Colonic mucosa (tissue), 4 donors: Measurements from ENCODE around the gene UBN1. TPM values are rescaled to one million over a fixed set of nuclear protein-coding genes. Genes with fewer than 3 reads are reported as not detected.
"Not testable (repeated sequence)": the region's sequence is repeated elsewhere in the genome, so short reads cannot be mapped to it uniquely, and the experiment has no call there.

Experiments
- DNase-seq: peaks from one replicate; pipeline ENCODE4 v3.0.0-alpha.2; 2020
- H3K27ac ChIP-seq: fragments of 200-600 bp; one replicate; pipeline ENCODE4 v1.8.0; 2021
- H3K27me3 ChIP-seq: fragments of 200-600 bp; one replicate; pipeline ENCODE4 v1.8.0; 2021
- H3K36me3 ChIP-seq: fragments of 200-600 bp; one replicate; pipeline ENCODE4 v1.8.0; 2021
- H3K4me1 ChIP-seq: fragments of 200-600 bp; one replicate; pipeline ENCODE4 v1.8.0; 2021; ENCODE audit warnings: mild to moderate bottlenecking
- H3K4me3 ChIP-seq: fragments of 200-600 bp; one replicate; pipeline ENCODE4 v1.8.0; 2021
- H3K9ac ChIP-seq, 2 donors: one replicate each; pipeline ENCODE4 v1.7.0; 2013; ENCODE audit warnings: control low read depth in 2 of 2, low read depth in 2 of 2, low read length in 2 of 2
- H3K9me3 ChIP-seq: fragments of 200-600 bp; one replicate; pipeline ENCODE4 v1.8.0; 2021
- intact Hi-C: fragments of 100-400 bp; cut with DNase I; formaldehyde crosslinking; loops from one replicate; pipeline ENCODE4 v1.14.1; 2022
- total RNA-seq, 2 donors: library from RNA; stranded (reverse); fragmentation: NEBNext Ultra II Directional in 1 of 2; extraction: Animal tissue kit (Norgen Biotek cat#: 25700) in 1 of 2; gene quantifications; one replicate each; pipeline ENCODE4 v1.2.1, GENCODE V29; 2021
- TF ChIP-seq, protein P1 (sequence below): fragments of 200-600 bp; IDR thresholded peaks from one replicate; pipeline ENCODE4 v1.8.0; 2022; ENCODE audit warnings: antibody characterized with exemption, mild to moderate bottlenecking
- donor health status: healthy.
- donor health status: DM: no; HTN: no; CAD: no.
- donor health status: DM: no; HTN: no; CAD: no.

The UBN1 gene
- total RNA-seq, 2 donors from 2014 or later, result 34.7 to 41.7 TPM

DNA sequence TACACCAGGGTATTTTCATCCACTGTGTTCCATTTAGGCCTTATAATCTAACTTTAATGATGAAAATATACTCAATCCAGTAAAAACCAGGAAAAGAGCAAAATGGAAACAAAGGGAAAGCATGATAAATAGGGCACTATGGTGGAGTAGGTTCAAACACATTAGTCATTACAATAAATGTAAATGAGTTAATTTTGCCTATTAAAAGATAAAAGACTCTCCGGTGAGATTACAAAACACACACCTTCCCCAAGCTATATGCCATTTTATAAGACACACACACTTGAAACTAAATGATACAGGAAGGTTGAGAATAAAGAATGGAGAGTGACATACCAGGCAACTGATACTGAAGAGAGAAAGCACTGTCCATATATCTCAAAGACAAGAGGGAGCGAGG is 79.6 kb downstream of the UBN1 start:
- Histone ChIP-seq H3K27ac (no peak overlapping the region), H3K4me3 (no peak overlapping the region), H3K9me3 (no peaks in the 10 kb centered on the region), H3K27me3 (no peaks in the 10 kb centered on the region), H3K9ac (no peak overlapping the region), H3K4me1 (no peaks in the 10 kb centered on the region), H3K36me3 (no peaks in the 10 kb centered on the region)
- intact Hi-C loops, result no loop called here
- TF ChIP-seq, protein P1, sequence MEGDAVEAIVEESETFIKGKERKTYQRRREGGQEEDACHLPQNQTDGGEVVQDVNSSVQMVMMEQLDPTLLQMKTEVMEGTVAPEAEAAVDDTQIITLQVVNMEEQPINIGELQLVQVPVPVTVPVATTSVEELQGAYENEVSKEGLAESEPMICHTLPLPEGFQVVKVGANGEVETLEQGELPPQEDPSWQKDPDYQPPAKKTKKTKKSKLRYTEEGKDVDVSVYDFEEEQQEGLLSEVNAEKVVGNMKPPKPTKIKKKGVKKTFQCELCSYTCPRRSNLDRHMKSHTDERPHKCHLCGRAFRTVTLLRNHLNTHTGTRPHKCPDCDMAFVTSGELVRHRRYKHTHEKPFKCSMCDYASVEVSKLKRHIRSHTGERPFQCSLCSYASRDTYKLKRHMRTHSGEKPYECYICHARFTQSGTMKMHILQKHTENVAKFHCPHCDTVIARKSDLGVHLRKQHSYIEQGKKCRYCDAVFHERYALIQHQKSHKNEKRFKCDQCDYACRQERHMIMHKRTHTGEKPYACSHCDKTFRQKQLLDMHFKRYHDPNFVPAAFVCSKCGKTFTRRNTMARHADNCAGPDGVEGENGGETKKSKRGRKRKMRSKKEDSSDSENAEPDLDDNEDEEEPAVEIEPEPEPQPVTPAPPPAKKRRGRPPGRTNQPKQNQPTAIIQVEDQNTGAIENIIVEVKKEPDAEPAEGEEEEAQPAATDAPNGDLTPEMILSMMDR, result no peak
- DNase-seq, result no peak

DNA sequence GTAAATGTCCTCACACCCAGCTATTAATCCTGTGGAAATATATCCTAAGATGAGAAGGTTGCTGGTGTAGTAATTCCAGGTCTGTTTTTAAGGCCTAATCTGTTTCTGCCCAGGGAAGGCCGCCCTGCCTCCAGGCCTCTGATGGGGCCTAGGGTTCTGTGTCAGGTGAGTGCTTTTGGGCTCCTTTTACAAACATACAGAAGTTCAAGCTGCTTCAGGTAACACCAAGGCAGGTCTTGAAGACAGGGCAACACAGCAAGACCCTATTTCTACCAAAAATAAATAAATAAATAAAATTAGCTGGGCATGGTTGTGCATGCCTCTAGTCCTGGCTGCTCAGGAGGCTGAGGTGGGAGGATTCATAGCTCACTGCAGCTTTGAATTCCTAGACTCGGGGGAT is 80.4 kb downstream of the UBN1 start:
- TF ChIP-seq, protein P1, result no peak
- Histone ChIP-seq H3K27ac (no peak overlapping the region), H3K27me3 (no peaks in the 10 kb centered on the region), H3K36me3 (no peaks in the 10 kb centered on the region), H3K4me1 (no peaks in the 10 kb centered on the region), H3K4me3 (no peak overlapping the region), H3K9ac (no peak overlapping the region), H3K9me3 (no peaks in the 10 kb centered on the region)
- no peak for DNase-seq
- intact Hi-C loops, result no loop called here

- Histone ChIP-seq H3K9me3 (no peaks in the 10 kb centered on the region), H3K27ac (no peak overlapping the region), H3K36me3 (no peaks in the 10 kb centered on the region), H3K4me3 (no peak overlapping the region), H3K9ac (no peak overlapping the region), H3K27me3 (no peaks in the 10 kb centered on the region), H3K4me1 (no peaks in the 10 kb centered on the region)
- TF ChIP-seq, protein P1, result no peak
- intact Hi-C loops, result no loop called here
- no peak for DNase-seq
Measured at GRCh38 chr16:4928227-4928626, 80.9 kb downstream of the UBN1 start.

- H3K27me3 ChIP-seq, H3K9me3 ChIP-seq, H3K4me3 ChIP-seq, H3K4me1 ChIP-seq, H3K27ac ChIP-seq, DNase-seq, H3K36me3 ChIP-seq, H3K9ac ChIP-seq, intact Hi-C loops: not testable (repeated sequence)
Measured at GRCh38 chr16:4929619-4930018, 82.3 kb downstream of the UBN1 start.

- Histone ChIP-seq H3K27ac (no peak overlapping the region), H3K9ac (no peak overlapping the region), H3K4me3 (no peak overlapping the region), H3K27me3 (no peaks in the 10 kb centered on the region), H3K9me3 (no peaks in the 10 kb centered on the region), H3K36me3 (no peaks in the 10 kb centered on the region), H3K4me1 (no peaks in the 10 kb centered on the region)
- TF ChIP-seq, protein P1, result no peak
- intact Hi-C loops, result no loop called here
- no peak for DNase-seq
Measured at GRCh38 chr16:4931381-4931780, 84.1 kb downstream of the UBN1 start.

Other genes with a start within 250 kb of the UBN1 start
- 10 to 100 TPM; 19.4 to 20.2 TPM for gene UBALD1, start 232.6 kb upstream of the UBN1 start, total RNA-seq
- 10 to 100 TPM; 75.2 to 79.3 TPM for gene MGRN1, start 222.7 kb upstream of the UBN1 start, total RNA-seq
- gene NUDT16L1, start 153.9 kb upstream of the UBN1 start, total RNA-seq, result 10 to 100 TPM; 50.7 to 80.1 TPM
- gene ANKS3, start 113.2 kb upstream of the UBN1 start, total RNA-seq, result 10 to 100 TPM; 10.1 to 23.2 TPM
- gene DNAAF8, start 112.9 kb upstream of the UBN1 start, total RNA-seq, result under 1 TPM; 0.61 to 0.69 TPM
- 10 to 100 TPM; 12.3 to 16.1 TPM for gene ZNF500, start 80.3 kb upstream of the UBN1 start, total RNA-seq
- gene SEPTIN12, start 59.1 kb upstream of the UBN1 start, total RNA-seq, result not detected
- gene SMIM22, start 52.1 kb upstream of the UBN1 start, total RNA-seq, result 100 to 1,000 TPM; 361 to 457 TPM
- 10 to 100 TPM; 18.1 to 23.9 TPM for gene ROGDI, start 44.8 kb upstream of the UBN1 start, total RNA-seq
- 100 to 1,000 TPM; 112 to 134 TPM for gene GLYR1, start 193 bp upstream of the UBN1 start, total RNA-seq
- 10 to 100 TPM; 11.5 to 14.1 TPM for gene PPL, start 89.7 kb downstream of the UBN1 start, total RNA-seq
- 1 to 10 TPM in 1 of 2 donors, under 1 TPM in 1; 0.59 to 1.8 TPM for gene SEC14L5, start 110.8 kb downstream of the UBN1 start, total RNA-seq
- gene NAGPA, start 186.5 kb downstream of the UBN1 start, total RNA-seq, result 10 to 100 TPM; 18.6 to 20.6 TPM
- gene C16orf89, start 218.5 kb downstream of the UBN1 start, total RNA-seq, result 1 to 10 TPM; 1.6 to 3.6 TPM
- gene ALG1, start 224.4 kb downstream of the UBN1 start, total RNA-seq, result 10 to 100 TPM; 27.7 to 51.3 TPM